Suprapubic skin (tissue), 4 donors: ENCODE measurements around the gene ABCB11. TPM values are rescaled to one million over a fixed set of nuclear protein-coding genes. Genes with fewer than 3 reads are reported as not detected.

Experiments used
- DNase-seq, 2 donors: peaks; one replicate each; pipeline ENCODE4 v3.0.0-alpha.2; 2019; ENCODE audit warnings: low spot score in 2 of 2
- H3K27ac ChIP-seq: fragments of 200-600 bp; sonication (generic); one replicate; pipeline ENCODE4 v1.5.1; 2019
- H3K27me3 ChIP-seq: fragments of 200-600 bp; sonication (generic); one replicate; pipeline ENCODE4 v1.5.1; 2019
- H3K36me3 ChIP-seq: fragments of 200-600 bp; sonication (generic); one replicate; pipeline ENCODE4 v1.5.1; 2019
- H3K4me1 ChIP-seq: fragments of 200-600 bp; sonication (generic); one replicate; pipeline ENCODE4 v1.5.1; 2019
- H3K4me3 ChIP-seq: fragments of 200-600 bp; sonication (generic); one replicate; pipeline ENCODE4 v1.5.1; 2019; ENCODE audit warnings: mild to moderate bottlenecking
- H3K9me3 ChIP-seq: fragments of 200-600 bp; sonication (generic); one replicate; pipeline ENCODE4 v1.5.1; 2019
- CTCF ChIP-seq, 2 donors: fragments of 200-600 bp in 1 of 2; fragments of 450-650 bp in 1 of 2; sonication (generic) in 1 of 2; IDR thresholded peaks; one replicate each; pipeline ENCODE4 v1.5.1; 2016 to 2019; ENCODE audit warnings: antibody characterized with exemption in 2 of 2, mild to moderate bottlenecking in 1 of 2, moderate library complexity in 1 of 2
- EP300 ChIP-seq: sonication (generic); formaldehyde crosslinking; IDR thresholded peaks from one replicate; pipeline ENCODE4 v1.6.1; 2017; ENCODE audit warnings: antibody characterized with exemption
- POLR2A ChIP-seq, 2 donors: fragments of 450-650 bp; IDR thresholded peaks; one replicate each; pipeline ENCODE4 v1.6.1; 2017; ENCODE audit warnings: antibody characterized with exemption in 2 of 2, mild to moderate bottlenecking in 2 of 2, moderate library complexity in 2 of 2
- POLR2AphosphoS5 ChIP-seq, 3 donors: sonication (generic); formaldehyde crosslinking; IDR thresholded peaks; one replicate each; pipeline ENCODE4 v1.6.1; 2017; ENCODE audit warnings: antibody characterized with exemption in 3 of 3
- WGBS: methylation state at CpG from one replicate; pipeline ENCODE4 v1.1.5; 2018; 5-methylcytosine and 5-hydroxymethylcytosine counted together
- total RNA-seq, 4 donors: library from RNA; depleted of rRNA; stranded (reverse); fragments of >200 nt; gene quantifications; one replicate each; pipeline ENCODE4 v1.1.0, GENCODE V29; 2016

Gene ABCB11
- total RNA-seq, 4 donors from 2014 or later, result 0.21 to 1.7 (median 0.28) TPM

- 63% methylated on average over 2 of the region's 2 CpGs for WGBS
- H3K4me3 ChIP-seq, result no peak overlapping the region
Observed at GRCh38 chr2:169047256-169048250, 16.4 kb upstream of the ABCB11 start.

GRCh38 chr2:169046440-169047151 is 15.5 kb upstream of the ABCB11 start:
- no peaks in the 10 kb centered on the region for H3K27me3 ChIP-seq
- H3K4me1 ChIP-seq, result peaks cover 8% of the 10 kb centered on the region
- no peaks in the 10 kb centered on the region for H3K36me3 ChIP-seq
- no peak overlapping the region for H3K4me3 ChIP-seq
- WGBS, result 49% methylated on average over 3 of the region's 4 CpGs
- no peak for DNase-seq
- peaks cover 9% of the 10 kb centered on the region for H3K9me3 ChIP-seq
- H3K27ac ChIP-seq, result no peak overlapping the region
- TF ChIP-seq CTCF (IDR thresholded peaks at IDR 0.05) (no peak), POLR2A (IDR thresholded peaks at IDR 0.05) (no peak)

More at GRCh38 chr2:169047256-169048250, 16.4 kb upstream of the ABCB11 start:
- H3K4me1 ChIP-seq, result peaks cover 8% of the 10 kb centered on the region
- TF ChIP-seq CTCF (IDR thresholded peaks at IDR 0.05) (no peak), POLR2A (IDR thresholded peaks at IDR 0.05) (no peak), POLR2AphosphoS5 (IDR thresholded peaks at IDR 0.05) (no peak), EP300 (no peak)
- H3K27me3 ChIP-seq, result no peaks in the 10 kb centered on the region
- DNase-seq, result no peak
- H3K27ac ChIP-seq, result no peak overlapping the region
- no peaks in the 10 kb centered on the region for H3K36me3 ChIP-seq
- peaks cover 9% of the 10 kb centered on the region for H3K9me3 ChIP-seq

- Histone ChIP-seq H3K36me3 (no peaks in the 10 kb centered on the region), H3K9me3 (peaks cover 9% of the 10 kb centered on the region), H3K4me3 (no peak overlapping the region), H3K4me1 (peaks cover 11% of the 10 kb centered on the region), H3K27me3 (no peaks in the 10 kb centered on the region), H3K27ac (no peak overlapping the region)
- TF ChIP-seq POLR2A (IDR thresholded peaks at IDR 0.05), result no peak
- TF ChIP-seq EP300, result no peak
- TF ChIP-seq POLR2AphosphoS5 (IDR thresholded peaks at IDR 0.05), result no peak
- no peak for TF ChIP-seq CTCF (IDR thresholded peaks at IDR 0.05)
- no peak for DNase-seq
- WGBS, result 95% methylated on average over 1 of the region's 1 CpG
Observed at GRCh38 chr2:169042856-169043255, 11.7 kb upstream of the ABCB11 start.

GRCh38 chr2:169041594-169041993 is 10.5 kb upstream of the ABCB11 start:
- DNase-seq, result no peak
- Histone ChIP-seq H3K36me3 (no peaks in the 10 kb centered on the region), H3K4me1 (peaks cover 4% of the 10 kb centered on the region), H3K27me3 (no peaks in the 10 kb centered on the region), H3K27ac (no peak overlapping the region), H3K9me3 (peaks cover 9% of the 10 kb centered on the region), H3K4me3 (no peak overlapping the region)
- TF ChIP-seq POLR2A (IDR thresholded peaks at IDR 0.05), result no peak
- TF ChIP-seq CTCF (IDR thresholded peaks at IDR 0.05), result no peak
- 35% methylated on average over 1 of the region's 1 CpG for WGBS

GRCh38 chr2:169039702-169040101 is 8.6 kb upstream of the ABCB11 start:
- H3K36me3 ChIP-seq, result no peaks in the 10 kb centered on the region
- H3K4me3 ChIP-seq, result no peak overlapping the region
- 74% methylated on average over 4 of the region's 4 CpGs for WGBS
- peaks cover 4% of the 10 kb centered on the region for H3K4me1 ChIP-seq
- peaks cover 6% of the 10 kb centered on the region for H3K9me3 ChIP-seq
- TF ChIP-seq CTCF (IDR thresholded peaks at IDR 0.05) (no peak), POLR2AphosphoS5 (IDR thresholded peaks at IDR 0.05) (no peak), EP300 (no peak), POLR2A (IDR thresholded peaks at IDR 0.05) (no peak)
- H3K27ac ChIP-seq, result no peak overlapping the region
- no peak for DNase-seq
- no peaks in the 10 kb centered on the region for H3K27me3 ChIP-seq
